Right lobe of liver (tissue), 6 donors: ENCODE data around the gene STK40. TPM values are rescaled to one million over a fixed set of nuclear protein-coding genes. Genes with fewer than 3 reads are reported as not detected.
A peak's percentile ranks its signal among the peaks of the same experiment; 100 is the strongest.

Experiments used
- ATAC-seq, 4 donors: fragments of 200-7000 bp; cut with Tn5 transposase; one replicate each; pipeline ENCODE4 v1.9.1; 2020; ENCODE audit warnings: mild to moderate bottlenecking in 4 of 4, moderate library complexity in 4 of 4
- DNase-seq, 3 donors: peaks; one replicate each; pipeline ENCODE4 v3.0.0-alpha.2; 2020
- H3K27ac ChIP-seq, 3 donors: fragments of 200-600 bp; one replicate each; pipeline ENCODE4 v1.8.0; 2022
- H3K27me3 ChIP-seq, 2 donors: fragments of 200-600 bp; one replicate each; pipeline ENCODE4 v1.8.0; 2022
- H3K36me3 ChIP-seq, 4 donors: fragments of 200-600 bp; sonication (generic) in 1 of 4; one replicate each; pipeline versions ENCODE4 v1.5.1 to v1.8.0; 2017 to 2022; ENCODE audit warnings: control low read depth in 1 of 4
- H3K4me1 ChIP-seq, 4 donors: fragments of 200-600 bp; sonication (generic) in 1 of 4; one replicate each; pipeline versions ENCODE4 v1.5.1 to v1.8.0; 2017 to 2022; ENCODE audit warnings: control low read depth in 1 of 4
- H3K4me3 ChIP-seq, 3 donors: fragments of 200-600 bp; one replicate each; pipeline ENCODE4 v1.8.0; 2022
- H3K9me3 ChIP-seq, 4 donors: fragments of 200-600 bp; sonication (generic) in 1 of 4; one replicate each; pipeline versions ENCODE4 v1.5.1 to v1.8.0; 2017 to 2022; ENCODE audit warnings: control low read depth in 1 of 4
- POLR2A ChIP-seq: fragments of 450-650 bp; IDR thresholded peaks from one replicate; pipeline ENCODE4 v1.6.1; 2017; ENCODE audit warnings: antibody characterized with exemption, mild to moderate bottlenecking
- WGBS: methylation state at CpG from one replicate; pipeline ENCODE4 v1.1.6; 2018; ENCODE audit warnings: low coverage, low lambda C conversion rate; ENCODE audit not compliant: insufficient coverage; ENCODE audit errors: missing lambda C conversion rate; 5-methylcytosine and 5-hydroxymethylcytosine counted together
- intact Hi-C, 2 donors: fragments of 100-400 bp; cut with DNase I; formaldehyde crosslinking; loops; one replicate each; pipeline versions ENCODE4 v1.11.2 to v1.14.1; 2022
- total RNA-seq, 6 experiments: library from RNA; depleted of rRNA in 2 of 6; stranded (reverse); fragments of >200 nt in 2 of 6; fragmentation: NEBNext Ultra II Directional in 3 of 6; extraction: Animal tissue kit (Norgen Biotek cat#: 25700) in 3 of 6; gene quantifications; one replicate each; pipeline versions ENCODE4 v1.1.0 to v1.2.4, GENCODE V29; 2016 to 2023
- TF ChIP-seq, protein P1 (sequence below), 4 donors: fragments of 200-600 bp in 3 of 4; fragments of 450-650 bp in 1 of 4; IDR thresholded peaks; one replicate each; pipeline versions ENCODE4 v1.5.1 to v1.8.0; 2016 to 2022; ENCODE audit warnings: antibody characterized with exemption in 4 of 4, mild to moderate bottlenecking in 2 of 4
- donor health status: DM: no; HTN: yes; CAD: no.
- donor health status: DM: no; HTN: no; CAD: no.
- donor health status: DM: no; HTN: no; CAD: no.
- donor health status: DM: no; HTN: yes; CAD: no.
- donor health status: DM: no; HTN: yes; CAD: no.

Gene STK40
- total RNA-seq, 6 experiments from 2014 or later, result 22.7 to 45.5 (median 29.0) TPM

DNA sequence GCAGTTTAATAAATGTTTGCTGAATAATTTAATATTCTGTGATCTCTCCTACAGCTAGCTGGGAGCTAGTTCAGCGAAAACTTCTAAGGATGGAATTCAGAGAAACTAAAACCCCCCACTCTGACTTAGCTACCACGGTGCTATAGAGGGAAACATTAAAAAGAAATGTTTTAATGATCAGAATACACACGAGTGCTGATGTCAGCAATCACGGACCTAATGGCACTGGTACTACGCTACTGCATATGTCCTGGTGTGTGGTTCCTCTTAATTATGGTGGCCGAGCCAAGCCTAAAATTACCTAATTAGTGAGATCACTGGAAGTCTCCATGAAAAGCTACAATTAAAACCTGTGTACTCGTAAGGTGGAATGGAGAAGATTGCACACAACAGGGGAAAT lies 35.9 kb upstream of the STK40 start:
- ATAC-seq (no peak), DNase-seq (no peak)
- H3K27ac ChIP-seq, result no peak overlapping the region
- no peak overlapping the region for H3K4me3 ChIP-seq
- peaks cover 0 to 4% (median 0%) of the 10 kb centered on the region in 4 donors for H3K4me1 ChIP-seq
- intact Hi-C loops, result loop anchor here in 1 of 2 donors (10.0 kb wide), 1 partner anchor 77 kb away; no protein-coding TSS in a partner anchor
- H3K27me3 ChIP-seq, result no peaks in the 10 kb centered on the region
- H3K9me3 ChIP-seq, result no peaks in the 10 kb centered on the region
- 71% methylated on average over 7 of the region's 7 CpGs for WGBS
- H3K36me3 ChIP-seq, result no peaks in the 10 kb centered on the region
- no peak for TF ChIP-seq POLR2A
- TF ChIP-seq, protein P1, sequence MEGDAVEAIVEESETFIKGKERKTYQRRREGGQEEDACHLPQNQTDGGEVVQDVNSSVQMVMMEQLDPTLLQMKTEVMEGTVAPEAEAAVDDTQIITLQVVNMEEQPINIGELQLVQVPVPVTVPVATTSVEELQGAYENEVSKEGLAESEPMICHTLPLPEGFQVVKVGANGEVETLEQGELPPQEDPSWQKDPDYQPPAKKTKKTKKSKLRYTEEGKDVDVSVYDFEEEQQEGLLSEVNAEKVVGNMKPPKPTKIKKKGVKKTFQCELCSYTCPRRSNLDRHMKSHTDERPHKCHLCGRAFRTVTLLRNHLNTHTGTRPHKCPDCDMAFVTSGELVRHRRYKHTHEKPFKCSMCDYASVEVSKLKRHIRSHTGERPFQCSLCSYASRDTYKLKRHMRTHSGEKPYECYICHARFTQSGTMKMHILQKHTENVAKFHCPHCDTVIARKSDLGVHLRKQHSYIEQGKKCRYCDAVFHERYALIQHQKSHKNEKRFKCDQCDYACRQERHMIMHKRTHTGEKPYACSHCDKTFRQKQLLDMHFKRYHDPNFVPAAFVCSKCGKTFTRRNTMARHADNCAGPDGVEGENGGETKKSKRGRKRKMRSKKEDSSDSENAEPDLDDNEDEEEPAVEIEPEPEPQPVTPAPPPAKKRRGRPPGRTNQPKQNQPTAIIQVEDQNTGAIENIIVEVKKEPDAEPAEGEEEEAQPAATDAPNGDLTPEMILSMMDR (IDR thresholded peaks at IDR 0.05), result no peak

DNA sequence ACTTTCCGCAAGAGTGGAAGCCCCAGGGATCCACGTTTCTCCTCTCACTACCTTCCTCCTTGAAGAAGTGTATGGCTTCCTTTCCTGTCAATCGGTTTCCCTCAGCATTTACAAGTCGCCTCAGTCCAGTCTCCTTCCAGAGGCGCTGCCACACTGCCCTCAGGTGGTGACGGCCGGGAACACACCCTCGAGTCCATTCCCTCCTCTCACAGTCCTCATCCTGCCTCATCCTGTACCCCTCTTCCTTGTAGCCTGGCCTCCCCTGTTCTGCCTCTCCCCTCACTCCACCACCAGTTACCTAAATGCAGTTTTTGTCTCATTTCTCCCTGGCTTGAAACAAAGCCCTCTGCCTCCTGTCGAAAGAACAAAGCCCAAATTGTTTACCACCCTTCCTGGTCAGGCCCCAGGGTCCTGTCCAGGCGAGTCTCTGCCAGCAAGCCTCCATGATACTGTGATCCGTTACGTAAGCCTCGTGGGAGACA lies 35.2 kb upstream of the STK40 start:
- Histone ChIP-seq H3K4me1 (peaks cover 0 to 4% (median 0%) of the 10 kb centered on the region in 4 donors), H3K9me3 (no peaks in the 10 kb centered on the region), H3K36me3 (no peaks in the 10 kb centered on the region), H3K4me3 (no peak overlapping the region), H3K27me3 (no peaks in the 10 kb centered on the region), H3K27ac (no peak overlapping the region)
- 9% methylated on average over 13 of the region's 13 CpGs for WGBS
- TF ChIP-seq, protein P1 (IDR thresholded peaks at IDR 0.05), result peak; percentile 85 to 96 (median 95)
- TF ChIP-seq POLR2A, result no peak
- peak; percentile 82 to 88 (median 83) for DNase-seq
- intact Hi-C loops, result loop anchor here in 1 of 2 donors (10.0 kb wide), 1 partner anchor 76 kb away; no protein-coding TSS in a partner anchor
- peak; percentile 99 to 100 (median 100) for ATAC-seq

DNA sequence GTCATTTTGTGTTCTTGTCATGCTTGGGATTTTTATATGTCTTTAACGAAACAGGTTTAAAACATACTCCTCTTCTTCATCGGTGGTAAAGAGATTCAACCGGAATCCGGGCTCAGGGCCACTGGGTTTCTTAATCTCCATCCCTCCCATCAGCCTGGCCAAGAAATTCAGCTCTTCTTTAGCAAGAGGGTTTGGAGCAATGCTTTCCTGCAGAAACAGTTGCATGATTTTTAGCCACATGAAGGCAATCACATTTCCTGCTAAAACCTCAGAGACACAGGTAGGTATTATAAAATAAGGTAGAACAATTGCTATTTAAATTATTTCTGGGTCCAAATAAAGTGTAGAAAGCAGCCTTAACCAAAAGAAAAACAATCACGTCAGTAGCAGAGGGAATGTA lies 34.7 kb upstream of the STK40 start:
- intact Hi-C loops, result loop anchor here in 1 of 2 donors (10.0 kb wide), 1 partner anchor 76 kb away; no protein-coding TSS in a partner anchor
- Histone ChIP-seq H3K4me1 (peaks cover 0 to 4% (median 0%) of the 10 kb centered on the region in 4 donors), H3K36me3 (no peaks in the 10 kb centered on the region), H3K9me3 (no peaks in the 10 kb centered on the region), H3K27ac (no peak overlapping the region), H3K27me3 (no peaks in the 10 kb centered on the region), H3K4me3 (no peak overlapping the region)
- TF ChIP-seq, protein P1 (IDR thresholded peaks at IDR 0.05), result no peak
- no peak for TF ChIP-seq POLR2A
- DNase-seq, result no peak
- WGBS, result 28% methylated on average over 5 of the region's 5 CpGs
- no peak for ATAC-seq

DNA sequence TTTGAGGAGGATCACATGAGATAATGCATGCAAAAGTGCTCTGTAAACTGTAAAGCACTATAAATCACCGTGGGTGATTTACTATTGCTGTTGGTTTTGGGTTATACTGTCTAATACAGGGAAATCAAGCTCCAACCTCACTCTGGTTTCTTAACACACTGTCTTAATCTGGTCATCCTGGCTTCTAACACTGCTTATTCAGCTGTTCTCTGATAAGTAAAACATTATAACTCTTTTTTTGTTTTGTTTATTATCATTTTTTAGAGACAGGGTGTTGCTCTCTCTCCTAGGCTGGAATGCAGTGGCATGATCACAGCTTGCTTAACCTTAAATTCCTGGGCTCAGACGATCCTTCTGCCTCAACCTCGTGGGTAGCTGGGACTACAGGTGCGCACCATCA lies 33.8 kb upstream of the STK40 start:
- Histone ChIP-seq H3K36me3 (no peaks in the 10 kb centered on the region), H3K27me3 (no peaks in the 10 kb centered on the region), H3K4me1 (peaks cover 0 to 4% (median 0%) of the 10 kb centered on the region in 4 donors), H3K27ac (no peak overlapping the region), H3K9me3 (no peaks in the 10 kb centered on the region), H3K4me3 (no peak overlapping the region)
- TF ChIP-seq, protein P1 (IDR thresholded peaks at IDR 0.05), result no peak
- no peak for TF ChIP-seq POLR2A
- ATAC-seq, result no peak
- intact Hi-C loops, result loop anchor here in 1 of 2 donors (5.0 kb wide), 1 partner anchor 77 kb away; no protein-coding TSS in a partner anchor
- WGBS, result 80% methylated on average over 4 of the region's 4 CpGs
- no peak for DNase-seq
